Liver (tissue), 9 donors: ENCODE results near the gene VGLL4. TPM values are rescaled to one million over a fixed set of nuclear protein-coding genes. Genes with fewer than 3 reads are reported as not detected.
"Not testable (repeated sequence)": the region's sequence is repeated elsewhere in the genome, so short reads cannot be mapped to it uniquely, and the experiment has no call there.

Experiments
- DNase-seq: peaks from one replicate; pipeline ENCODE4 v3.0.0-alpha.2; 2017; ENCODE audit warnings: low spot score
- H3K27ac ChIP-seq, 2 donors: one replicate each; pipeline ENCODE4 v1.7.0; 2013; ENCODE audit warnings: inconsistent platforms in 2 of 2, low read length in 2 of 2, control low read depth in 1 of 2, low read depth in 1 of 2, mild to moderate bottlenecking in 1 of 2
- H3K27me3 ChIP-seq, 4 donors: one replicate each; pipeline versions ENCODE4 v1.6.1 to v1.7.0; 2013; ENCODE audit warnings: low read length in 3 of 4, inconsistent platforms in 1 of 4, mild to moderate bottlenecking in 1 of 4, moderate library complexity in 1 of 4; ENCODE audit not compliant: control insufficient read depth in 4 of 4, insufficient read depth in 4 of 4
- H3K36me3 ChIP-seq, 4 donors: one replicate each; pipeline versions ENCODE4 v1.6.1 to v1.7.0; 2013; ENCODE audit warnings: low read length in 3 of 4, mild to moderate bottlenecking in 3 of 4, low read depth in 1 of 4, moderate library complexity in 1 of 4; ENCODE audit not compliant: control insufficient read depth in 4 of 4, insufficient read depth in 3 of 4
- H3K4me1 ChIP-seq, 4 donors: one replicate each; pipeline versions ENCODE4 v1.6.1 to v1.7.0; 2013; ENCODE audit warnings: low read length in 3 of 4, mild to moderate bottlenecking in 3 of 4, moderate library complexity in 1 of 4; ENCODE audit not compliant: control insufficient read depth in 4 of 4, insufficient read depth in 4 of 4
- H3K4me3 ChIP-seq, 3 donors: one replicate each; pipeline versions ENCODE4 v1.6.1 to v1.7.0; 2013; ENCODE audit warnings: low read length in 3 of 3, control low read depth in 1 of 3, low read depth in 1 of 3, mild to moderate bottlenecking in 1 of 3
- H3K9ac ChIP-seq, 2 donors: one replicate each; pipeline ENCODE4 v1.7.0; 2013; ENCODE audit warnings: low read length in 2 of 2, mild to moderate bottlenecking in 2 of 2, moderate library complexity in 2 of 2, control low read depth in 1 of 2, low read depth in 1 of 2
- H3K9me3 ChIP-seq, 4 donors: one replicate each; pipeline versions ENCODE4 v1.6.1 to v1.7.0; 2013; ENCODE audit warnings: low read length in 3 of 4; ENCODE audit not compliant: control insufficient read depth in 4 of 4
- ATF3 ChIP-seq: IDR thresholded peaks from 2 replicates; pipeline ENCODE4 v1.6.1; 2016; ENCODE audit warnings: antibody characterized with exemption
- CTCF ChIP-seq: fragments of 150-350 bp; IDR thresholded peaks from 2 replicates; pipeline ENCODE4 v1.5.1; 2017; ENCODE audit warnings: improper control_type of control experiment, low read depth, low read length; ENCODE audit not compliant: missing input control
- EGR1 ChIP-seq, 2 donors: IDR thresholded peaks; 2 replicates each; pipeline ENCODE4 v1.6.1; 2016 to 2018; ENCODE audit warnings: antibody characterized with exemption in 2 of 2, low read depth in 2 of 2
- GABPA ChIP-seq, 2 donors: IDR thresholded peaks in 1 of 2; conservative IDR thresholded peaks in 1 of 2; 2 replicates each; pipeline ENCODE4 v1.6.1; 2016; ENCODE audit warnings: antibody characterized with exemption in 2 of 2, mild to moderate bottlenecking in 1 of 2, moderate library complexity in 1 of 2
- HNF4A ChIP-seq, 2 donors: conservative IDR thresholded peaks; 2 replicates each; pipeline ENCODE4 v1.6.1; 2016; ENCODE audit warnings: antibody characterized with exemption in 2 of 2, mild to moderate bottlenecking in 2 of 2
- JUND ChIP-seq, 2 donors: IDR thresholded peaks; 2 replicates each; pipeline ENCODE4 v1.6.1; 2016; ENCODE audit warnings: antibody characterized with exemption in 2 of 2
- MAX ChIP-seq: IDR thresholded peaks from 2 replicates; pipeline ENCODE4 v1.6.1; 2016; ENCODE audit warnings: antibody characterized with exemption
- NR2F2 ChIP-seq: IDR thresholded peaks from 2 replicates; pipeline ENCODE4 v1.6.1; 2016; ENCODE audit warnings: antibody characterized with exemption
- RAD21 ChIP-seq, 2 donors: IDR thresholded peaks; 2 replicates each; pipeline ENCODE4 v1.6.1; 2016; ENCODE audit warnings: antibody characterized with exemption in 2 of 2, mild to moderate bottlenecking in 2 of 2
- REST ChIP-seq: IDR thresholded peaks from 2 replicates; pipeline ENCODE4 v1.6.1; 2016; ENCODE audit warnings: antibody characterized with exemption, mild to moderate bottlenecking
- RXRA ChIP-seq, 2 donors: IDR thresholded peaks; 2 replicates each; pipeline ENCODE4 v1.6.1; 2017 to 2018; ENCODE audit warnings: antibody characterized with exemption in 2 of 2, mild to moderate bottlenecking in 1 of 2
- TAF1 ChIP-seq: conservative IDR thresholded peaks from 2 replicates; pipeline ENCODE4 v1.6.1; 2016; ENCODE audit warnings: antibody characterized with exemption, mild to moderate bottlenecking
- YY1 ChIP-seq: IDR thresholded peaks from 2 replicates; pipeline ENCODE4 v1.6.1; 2016; ENCODE audit warnings: antibody characterized with exemption, mild to moderate bottlenecking
- ZBTB33 ChIP-seq: IDR thresholded peaks from 2 replicates; pipeline ENCODE4 v1.6.1; 2016; ENCODE audit warnings: antibody characterized with exemption
- WGBS: extraction: QIAGEN DNeasy Blood & Tissue Kit; methylation state at CpG from one replicate; pipeline ENCODE4 v1.1.7; 2013; 5-methylcytosine and 5-hydroxymethylcytosine counted together
- polyA plus RNA-seq, 2 donors: library from polyadenylated mRNA; stranded (reverse) in 1 of 2; unstranded in 1 of 2; fragments of 200-250 nt in 1 of 2; fragments of >200 nt in 1 of 2; fragmentation: Nextera tagmentation in 1 of 2; extraction: Ambion mirVana in 1 of 2; gene quantifications; one replicate each; pipeline versions ENCODE4 v1.2.1 to v1.2.3, GENCODE V29; 2013 to 2015
- total RNA-seq, 2 donors: library from RNA; depleted of rRNA; stranded (reverse); fragments of >200 nt; gene quantifications; one replicate each; pipeline ENCODE4 v1.2.3, GENCODE V29; 2014
- donor health status: healthy.
- donor health status: healthy.
- donor health status: healthy.
- donor health status: healthy.
- donor health status: healthy.

The VGLL4 gene
- total and polyA plus RNA-seq, 4 donors: 7.2 to 27.9 (median 13.0) TPM

GRCh38 chr3:11684980-11685379, 41.3 kb upstream of the VGLL4 start:
- DNase-seq, H3K4me3 ChIP-seq, H3K27ac ChIP-seq, H3K9ac ChIP-seq, H3K4me1 ChIP-seq, H3K36me3 ChIP-seq, H3K27me3 ChIP-seq, H3K9me3 ChIP-seq: not testable (repeated sequence)
- WGBS: 98% methylated on average over 6 of the region's 6 CpGs

- Histone ChIP-seq H3K9me3 (no peaks in the 10 kb centered on the region), H3K27ac (no peak overlapping the region), H3K4me3 (no peak overlapping the region), H3K4me1 (peaks cover 0 to 3% (median 0%) of the 10 kb centered on the region in 4 donors), H3K36me3 (no peaks in the 10 kb centered on the region), H3K27me3 (no peaks in the 10 kb centered on the region), H3K9ac (no peak overlapping the region)
- WGBS: 92% methylated on average over 14 of the region's 14 CpGs
- no peak for DNase-seq
- TF ChIP-seq ZBTB33: no peak
- no peak for TF ChIP-seq GABPA (IDR thresholded peaks at IDR 0.05 in 1 of 2, conservative IDR thresholded peaks at IDR 0.05 in 1 of 2)
- TF ChIP-seq HNF4A (conservative IDR thresholded peaks at IDR 0.05): no peak
- no peak for TF ChIP-seq RAD21 (IDR thresholded peaks at IDR 0.05)
- no peak for TF ChIP-seq RXRA (IDR thresholded peaks at IDR 0.05)
- no peak for TF ChIP-seq REST
These were observed 36.8 kb upstream of the VGLL4 start for GRCh38 chr3:11680509-11680908.

GRCh38 chr3:11679964-11680363, 36.2 kb upstream of the VGLL4 start:
- no peak for TF ChIP-seq ATF3
- no peak for TF ChIP-seq REST
- no peak for TF ChIP-seq CTCF
- no peak for TF ChIP-seq MAX
- no peak for TF ChIP-seq JUND (IDR thresholded peaks at IDR 0.05)
- TF ChIP-seq NR2F2: no peak
- TF ChIP-seq TAF1: no peak
- TF ChIP-seq EGR1 (IDR thresholded peaks at IDR 0.05; ENCODE audit: low read depth in 2 of 2): no peak
- no peak for TF ChIP-seq YY1
- TF ChIP-seq HNF4A (conservative IDR thresholded peaks at IDR 0.05): no peak
- Histone ChIP-seq H3K4me1 (peaks cover 0 to 3% (median 0%) of the 10 kb centered on the region in 4 donors), H3K27ac (no peak overlapping the region), H3K9ac (no peak overlapping the region), H3K27me3 (no peaks in the 10 kb centered on the region), H3K4me3 (no peak overlapping the region), H3K36me3 (no peaks in the 10 kb centered on the region), H3K9me3 (no peaks in the 10 kb centered on the region)
- DNase-seq: no peak
- 96% methylated on average over 5 of the region's 5 CpGs for WGBS
